Skin epidermis (tissue), 12 donors: ENCODE results near the gene RAB27A.

Experiments
- H3K27ac ChIP-seq, 21 experiments: fragments of 200-600 bp; sonication (generic) in 11 of 21; one replicate each; pipeline ENCODE4 v1.5.0; 2020; ENCODE audit warnings: mild to moderate bottlenecking in 3 of 21, inconsistent platforms in 2 of 21, moderate library complexity in 2 of 21
- H3K4me3 ChIP-seq, 7 experiments: fragments of 200-600 bp; sonication (generic) in 2 of 7; one replicate each; pipeline ENCODE4 v1.5.0; 2020; ENCODE audit warnings: inconsistent platforms in 2 of 7, mild to moderate bottlenecking in 2 of 7, moderate library complexity in 1 of 7

Gene RAB27A

DNA sequence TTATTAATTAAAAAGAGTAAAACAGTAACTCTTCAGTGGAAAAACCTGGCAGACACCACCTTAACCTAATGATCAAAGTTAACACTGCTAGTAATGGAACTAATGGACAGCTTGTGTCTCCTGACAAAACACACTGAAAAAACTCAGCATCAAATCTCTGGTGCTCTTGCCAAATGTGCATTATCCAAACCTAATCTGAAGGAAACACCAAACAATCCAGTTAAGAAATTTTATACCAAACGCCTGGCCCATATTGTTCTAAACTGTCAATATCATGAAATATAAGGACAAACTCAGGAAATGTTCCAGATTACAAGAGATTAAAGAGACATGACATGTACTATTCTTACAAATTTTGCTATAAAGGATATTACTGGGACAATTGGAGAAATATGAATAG lies 103.3 kb downstream of the RAB27A start:
- H3K4me3 ChIP-seq = no peak overlapping the region
- no peak overlapping the region for H3K27ac ChIP-seq

GRCh38 chr15:55183679-55184078 lies 105.9 kb downstream of the RAB27A start:
- H3K27ac ChIP-seq = no peak overlapping the region
- no peak overlapping the region for H3K4me3 ChIP-seq

GRCh38 chr15:55179141-55179540 lies 110.5 kb downstream of the RAB27A start:
- H3K4me3 ChIP-seq = no peak overlapping the region
- no peak overlapping the region for H3K27ac ChIP-seq

DNA sequence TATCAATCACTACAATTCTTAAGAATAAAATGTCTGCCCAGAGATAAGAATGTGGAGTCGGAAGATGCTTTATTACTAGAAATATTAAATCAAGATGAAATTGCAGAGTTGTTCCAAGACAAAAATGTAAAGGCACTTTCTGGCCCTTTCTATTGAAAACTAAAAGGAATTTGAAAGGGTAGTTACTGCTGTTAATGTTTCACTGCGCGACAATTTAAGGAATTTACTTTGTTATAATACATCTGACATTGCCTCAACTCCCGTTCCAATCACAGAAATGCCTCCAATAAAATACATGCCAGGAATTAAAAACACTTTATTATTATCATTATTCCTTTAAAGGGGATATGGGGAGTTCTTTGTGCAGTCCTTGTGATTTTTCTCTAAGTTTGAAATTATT lies 119.3 kb downstream of the RAB27A start:
- Histone ChIP-seq H3K4me3 (no peak overlapping the region), H3K27ac (no peak overlapping the region)

DNA sequence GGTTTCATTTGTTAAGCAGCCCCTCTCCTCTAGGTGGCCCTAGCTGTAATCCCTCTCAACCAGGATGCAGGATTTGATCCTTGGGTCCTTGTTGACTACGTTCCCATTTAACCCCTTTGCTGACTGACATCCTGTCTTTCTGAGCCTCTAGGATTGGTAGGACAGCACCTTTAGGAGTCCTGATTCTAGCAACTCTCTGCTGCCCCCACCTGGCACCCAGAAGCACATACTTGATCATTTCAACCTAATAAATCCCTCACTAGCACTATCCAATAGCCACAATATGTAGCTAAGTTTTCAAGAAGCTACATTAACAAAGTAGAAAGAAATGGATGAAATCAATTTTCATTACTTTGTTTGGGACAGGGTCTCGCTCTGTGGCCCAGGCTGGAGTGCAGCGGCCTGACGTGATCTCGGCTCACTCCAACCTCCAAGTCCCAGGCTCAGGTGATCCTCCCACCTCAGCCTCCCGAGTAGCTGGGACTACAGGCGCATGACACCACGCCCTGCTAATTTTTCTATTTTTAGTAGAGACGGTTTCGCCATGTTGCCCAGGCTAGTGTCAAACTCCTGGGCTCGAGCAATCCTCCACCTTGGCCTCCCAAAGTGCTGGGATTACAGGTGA lies 121.2 kb downstream of the RAB27A start:
- H3K27ac ChIP-seq = no peak overlapping the region
- no peak overlapping the region for H3K4me3 ChIP-seq

- H3K27ac ChIP-seq = no peak overlapping the region
- no peak overlapping the region for H3K4me3 ChIP-seq
Observed at GRCh38 chr15:55164284-55164683, 125.3 kb downstream of the RAB27A start.
